Endothelial cell of umbilical vein (primary cell): ENCODE measurements around the gene CLEC16A.

Experiments used
- CTCF ChIP-seq, 2 donors: IDR thresholded peaks; 1 replicate in 1 of 2; 2 replicates in 1 of 2; pipeline ENCODE4 v1.5.1; 2011; ENCODE audit warnings: low read length in 2 of 2, mild to moderate bottlenecking in 2 of 2, moderate library complexity in 2 of 2, control low read depth in 1 of 2, inconsistent platforms in 1 of 2, low read depth in 1 of 2; ENCODE audit not compliant: insufficient read depth in 1 of 2; ENCODE audit errors: extremely low read depth in 1 of 2
- EZH2 ChIP-seq: IDR thresholded peaks from 2 replicates; pipeline ENCODE4 v1.6.1; 2012; ENCODE audit warnings: borderline replicate concordance, low read depth, mild to moderate bottlenecking, moderate library complexity, low read length, inconsistent platforms; ENCODE audit not compliant: severe bottlenecking
- FOS ChIP-seq: IDR thresholded peaks from 2 replicates; pipeline ENCODE4 v1.6.1; 2011; ENCODE audit warnings: mild to moderate bottlenecking, low read length, moderate library complexity, borderline replicate concordance; ENCODE audit not compliant: insufficient read depth
- JUN ChIP-seq: IDR thresholded peaks from 2 replicates; pipeline ENCODE4 v1.6.1; 2011; ENCODE audit warnings: borderline replicate concordance, low read depth; ENCODE audit not compliant: insufficient read length, insufficient read depth
- POLR2A ChIP-seq: IDR thresholded peaks from 2 replicates; pipeline ENCODE4 v1.6.1; 2012; ENCODE audit warnings: low read depth, mild to moderate bottlenecking, control low read depth, low read length

DNA sequence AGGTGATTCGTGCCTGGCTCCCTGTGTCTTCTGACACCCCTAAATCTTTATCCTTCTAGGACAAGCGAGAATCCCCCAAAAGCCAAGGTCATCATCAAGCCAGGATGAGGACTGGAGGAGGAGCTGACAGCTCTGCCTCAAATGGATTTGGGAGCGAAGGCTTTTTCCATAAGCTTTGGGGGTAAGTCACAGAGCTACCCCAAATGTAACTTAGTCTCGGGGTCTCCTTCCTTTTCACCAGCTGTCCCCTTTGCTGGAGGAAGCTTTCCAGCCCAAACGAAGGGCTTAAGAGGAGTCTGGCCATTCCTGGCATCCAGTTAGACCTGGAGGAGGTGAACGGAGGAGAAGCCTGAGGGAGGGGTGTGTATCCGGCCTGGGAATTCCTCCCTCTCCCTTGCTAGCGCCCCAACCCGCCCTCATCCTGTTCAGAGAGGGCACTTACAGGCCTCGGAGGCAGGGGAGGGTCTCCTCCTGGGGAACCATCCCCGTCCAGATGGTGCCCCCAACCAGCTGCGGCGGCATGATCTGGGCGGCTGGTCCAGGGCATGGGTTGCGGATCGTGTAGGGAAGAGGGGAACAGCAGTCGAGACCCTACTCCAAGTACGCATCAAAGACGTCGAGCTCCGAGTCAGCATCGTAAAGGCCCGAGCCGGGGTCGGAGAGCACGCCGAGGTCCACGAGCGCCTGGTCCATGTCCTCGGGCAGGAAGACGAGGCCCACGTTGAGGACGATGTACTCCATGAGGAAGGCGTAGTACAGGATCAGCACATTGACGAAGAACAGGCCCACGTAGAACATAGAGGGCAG lies 3.0 kb upstream of the CLEC16A start:
- TF ChIP-seq CTCF (IDR thresholded peaks at IDR 0.05; ENCODE audit: extremely low read depth in 1 of 2, insufficient read depth in 1 of 2, low read depth in 1 of 2, low read length in 2 of 2), result no peak
- no peak for TF ChIP-seq FOS
- TF ChIP-seq EZH2, result no peak
- no peak for TF ChIP-seq POLR2A
- no peak for TF ChIP-seq JUN
